Testis (tissue), 2 donors: ENCODE data around the gene ASAP2.

Experiments used
- CTCF ChIP-seq, 3 experiments: fragments of 450-650 bp in 2 of 3; fragments of 200-600 bp in 1 of 3; sonication (generic) in 1 of 3; IDR thresholded peaks; one replicate each; pipeline ENCODE4 v1.5.1; 2016 to 2019; ENCODE audit warnings: antibody characterized with exemption in 3 of 3, mild to moderate bottlenecking in 2 of 3, moderate library complexity in 1 of 3
- POLR2A ChIP-seq: fragments of 450-650 bp; IDR thresholded peaks from one replicate; pipeline ENCODE4 v1.6.1; 2017; ENCODE audit warnings: antibody characterized with exemption, mild to moderate bottlenecking, moderate library complexity

GRCh38 chr2:9266711-9267110 lies 60.1 kb downstream of the ASAP2 start:
- TF ChIP-seq CTCF (IDR thresholded peaks at IDR 0.05): no peak
- no peak for TF ChIP-seq POLR2A
